Spleen (tissue), 11 donors: Measurements from ENCODE around the gene ENPP6. TPM values are rescaled to one million over a fixed set of nuclear protein-coding genes. Genes with fewer than 3 reads are reported as not detected.

Experiments
- DNase-seq: peaks from one replicate; pipeline ENCODE4 v3.0.0-alpha.2; 2020
- H3K27ac ChIP-seq, 8 donors: fragments of 200-600 bp; sonication (generic) in 7 of 8; 1 replicate in 4 of 8; 2 replicates in 4 of 8; pipeline versions ENCODE4 v1.5.0 to v1.8.0; 2016 to 2021; ENCODE audit warnings: inconsistent platforms in 4 of 8, mild to moderate bottlenecking in 4 of 8, moderate library complexity in 1 of 8
- H3K27me3 ChIP-seq, 7 donors: fragments of 200-600 bp; sonication (generic) in 6 of 7; replicated peaks in 1 of 7; 1 replicate in 4 of 7; 2 replicates in 3 of 7; pipeline versions ENCODE4 v1.5.0 to v1.8.0; 2016 to 2021; ENCODE audit warnings: inconsistent platforms in 3 of 7, mild to moderate bottlenecking in 1 of 7
- H3K36me3 ChIP-seq, 6 donors: fragments of 200-600 bp; sonication (generic) in 5 of 6; 1 replicate in 4 of 6; 2 replicates in 2 of 6; pipeline versions ENCODE4 v1.5.0 to v1.8.0; 2016 to 2021; ENCODE audit warnings: inconsistent platforms in 2 of 6
- H3K4me1 ChIP-seq, 6 donors: fragments of 200-600 bp; sonication (generic) in 5 of 6; 1 replicate in 3 of 6; 2 replicates in 3 of 6; pipeline versions ENCODE4 v1.5.0 to v1.8.0; 2016 to 2021; ENCODE audit warnings: inconsistent platforms in 3 of 6
- H3K4me3 ChIP-seq, 8 donors: fragments of 200-600 bp; sonication (generic) in 7 of 8; 1 replicate in 4 of 8; 2 replicates in 4 of 8; pipeline versions ENCODE4 v1.5.0 to v1.8.0; 2016 to 2021; ENCODE audit warnings: inconsistent platforms in 4 of 8, mild to moderate bottlenecking in 4 of 8, moderate library complexity in 2 of 8
- H3K9me3 ChIP-seq, 8 donors: fragments of 200-600 bp; sonication (generic) in 7 of 8; 1 replicate in 4 of 8; 2 replicates in 4 of 8; pipeline versions ENCODE4 v1.5.0 to v1.8.0; 2016 to 2021; ENCODE audit warnings: inconsistent platforms in 4 of 8
- POLR2A ChIP-seq, 3 donors: fragments of 450-650 bp; IDR thresholded peaks; one replicate each; pipeline ENCODE4 v1.5.1; 2017; ENCODE audit warnings: antibody characterized with exemption in 3 of 3, mild to moderate bottlenecking in 1 of 3
- POLR2AphosphoS5 ChIP-seq, 3 donors: sonication (generic); formaldehyde crosslinking; IDR thresholded peaks; one replicate each; pipeline ENCODE4 v1.5.1; 2017; ENCODE audit warnings: antibody characterized with exemption in 3 of 3
- whole genome bisulfite sequencing, 5 donors: extraction: QIAGEN DNeasy Blood & Tissue Kit in 3 of 5; methylation state at CpG; one replicate each; pipeline versions ENCODE4 v1.1.5 to v1.1.7; 2013 to 2018; 5-methylcytosine and 5-hydroxymethylcytosine counted together
- intact Hi-C: fragments of 100-400 bp; cut with DNase I; formaldehyde crosslinking; loops from one replicate; pipeline ENCODE4 v1.15.0; 2023; ENCODE audit warnings: low total_unique reads
- polyA plus RNA-seq, 3 donors: library from polyadenylated mRNA; stranded (reverse); fragments of 200-250 nt; gene quantifications; one replicate each; pipeline ENCODE4 v1.2.1, GENCODE V29; 2013
- total RNA-seq, 7 donors: library from RNA; depleted of rRNA in 3 of 7; stranded (reverse); fragments of >200 nt in 3 of 7; fragmentation: NEBNext Ultra II Directional in 4 of 7; extraction: Animal tissue kit (Norgen Biotek cat#: 25700) in 4 of 7; gene quantifications; one replicate each; pipeline versions ENCODE4 v1.1.0 to v1.2.1, GENCODE V29; 2016 to 2021
- TF ChIP-seq, protein P1 (sequence below), 11 experiments: fragments of 200-600 bp in 7 of 11; fragments of 450-650 bp in 4 of 11; sonication (generic) in 4 of 11; IDR thresholded peaks in 8 of 11; conservative IDR thresholded peaks in 3 of 11; 1 replicate in 7 of 11; 2 replicates in 4 of 11; pipeline versions ENCODE4 v1.4.0 to v1.8.0; 2016 to 2021; ENCODE audit warnings: antibody characterized with exemption in 11 of 11, inconsistent platforms in 4 of 11, mild to moderate bottlenecking in 1 of 11
- donor health status: healthy with polysubstance abuse.
- donor health status: DM: no; HTN: no; CAD: no; lungs with moderate emphysema.
- donor health status: DM: no; HTN: no; CAD: no.
- donor health status: Bipolar disorder and iron deficiency.
- donor health status: healthy.
- donor health status: DM: no; HTN: no; CAD: no.
- donor health status: DM: yes; HTN: yes; CAD: no.

The ENPP6 gene
- total and polyA plus RNA-seq, 10 donors, result 0.23 to 2.4 (median 1.1) TPM

DNA sequence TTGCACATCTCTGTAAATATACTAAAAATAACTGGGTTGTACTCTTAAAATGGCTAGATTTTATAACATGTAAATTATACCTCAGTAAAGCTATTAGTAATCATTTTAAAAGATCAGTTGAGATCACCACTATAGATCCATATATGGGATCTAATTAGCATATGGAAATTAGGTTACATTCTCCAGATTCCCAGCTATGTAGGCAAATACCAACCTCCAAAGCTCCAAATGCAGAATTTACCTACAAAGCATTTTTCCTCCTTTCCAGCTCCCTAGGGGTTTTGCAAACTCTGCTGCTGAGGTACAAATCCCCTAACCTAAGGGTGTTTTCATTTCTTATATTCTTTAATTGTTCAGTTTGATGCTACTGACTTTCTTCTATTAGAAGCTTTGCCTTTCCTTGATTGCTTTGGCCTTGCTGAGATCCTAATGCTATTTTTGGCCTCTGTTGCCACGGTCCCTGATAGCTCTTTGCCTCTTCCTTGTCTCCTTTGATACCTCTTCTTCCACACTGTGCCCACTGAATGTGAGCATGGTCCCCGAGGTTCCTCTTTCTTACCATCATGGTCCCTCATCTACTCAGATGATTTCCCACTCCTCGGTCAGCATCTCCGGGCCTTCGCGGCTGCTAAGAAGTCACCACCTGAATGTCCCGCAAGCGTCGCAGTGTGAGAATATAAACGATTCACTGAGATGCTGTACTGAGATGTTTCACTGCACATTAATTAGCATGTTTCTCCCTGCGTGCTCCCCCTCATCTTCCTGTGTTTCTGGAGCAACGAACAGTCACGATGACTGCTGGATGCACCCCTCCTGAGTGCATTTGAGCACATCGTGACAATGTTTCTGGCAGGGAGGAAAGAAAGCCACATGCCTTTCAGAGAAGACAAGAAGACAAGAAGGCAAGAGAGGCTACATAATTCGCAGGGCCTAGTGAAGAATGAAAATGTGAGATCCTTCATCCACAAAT is 23.8 kb downstream of the ENPP6 start:
- no peak overlapping the region for H3K27ac ChIP-seq
- no peak for DNase-seq
- no peaks in the 10 kb centered on the region for H3K27me3 ChIP-seq
- no peaks in the 10 kb centered on the region for H3K4me1 ChIP-seq
- 86 to 88% (median 87%) methylated on average over 15 of the region's 15 CpGs for WGBS, 5 donors
- H3K9me3 ChIP-seq, result no peaks in the 10 kb centered on the region
- intact Hi-C loops, result no loop called here
- H3K36me3 ChIP-seq, result no peaks in the 10 kb centered on the region
- TF ChIP-seq POLR2AphosphoS5 (IDR thresholded peaks at IDR 0.05) (no peak), POLR2A (IDR thresholded peaks at IDR 0.05) (no peak)
- TF ChIP-seq, protein P1, sequence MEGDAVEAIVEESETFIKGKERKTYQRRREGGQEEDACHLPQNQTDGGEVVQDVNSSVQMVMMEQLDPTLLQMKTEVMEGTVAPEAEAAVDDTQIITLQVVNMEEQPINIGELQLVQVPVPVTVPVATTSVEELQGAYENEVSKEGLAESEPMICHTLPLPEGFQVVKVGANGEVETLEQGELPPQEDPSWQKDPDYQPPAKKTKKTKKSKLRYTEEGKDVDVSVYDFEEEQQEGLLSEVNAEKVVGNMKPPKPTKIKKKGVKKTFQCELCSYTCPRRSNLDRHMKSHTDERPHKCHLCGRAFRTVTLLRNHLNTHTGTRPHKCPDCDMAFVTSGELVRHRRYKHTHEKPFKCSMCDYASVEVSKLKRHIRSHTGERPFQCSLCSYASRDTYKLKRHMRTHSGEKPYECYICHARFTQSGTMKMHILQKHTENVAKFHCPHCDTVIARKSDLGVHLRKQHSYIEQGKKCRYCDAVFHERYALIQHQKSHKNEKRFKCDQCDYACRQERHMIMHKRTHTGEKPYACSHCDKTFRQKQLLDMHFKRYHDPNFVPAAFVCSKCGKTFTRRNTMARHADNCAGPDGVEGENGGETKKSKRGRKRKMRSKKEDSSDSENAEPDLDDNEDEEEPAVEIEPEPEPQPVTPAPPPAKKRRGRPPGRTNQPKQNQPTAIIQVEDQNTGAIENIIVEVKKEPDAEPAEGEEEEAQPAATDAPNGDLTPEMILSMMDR (IDR thresholded peaks at IDR 0.05 in 8 of 11, conservative IDR thresholded peaks at IDR 0.05 in 3 of 11), result no peak
- no peak overlapping the region for H3K4me3 ChIP-seq

DNA sequence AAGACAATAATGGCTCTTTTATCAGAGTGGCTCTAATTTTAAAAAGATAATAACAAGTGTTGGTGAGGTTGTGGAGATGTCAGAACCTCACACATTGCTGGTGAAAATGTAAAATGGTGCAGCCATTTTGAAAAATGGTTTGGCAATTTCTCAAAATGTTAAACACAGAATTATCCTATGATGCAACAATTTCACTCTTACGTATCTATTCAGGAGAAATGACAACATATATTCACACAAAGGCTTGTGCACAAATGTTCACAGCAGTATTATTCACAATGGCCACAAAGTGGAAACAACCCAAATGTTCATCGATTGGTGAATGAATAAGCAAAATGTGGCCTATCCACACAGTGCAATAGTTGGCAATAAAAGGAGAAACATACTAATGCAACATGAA is 24.7 kb downstream of the ENPP6 start:
- Histone ChIP-seq H3K4me3 (no peak overlapping the region), H3K9me3 (no peaks in the 10 kb centered on the region), H3K36me3 (no peaks in the 10 kb centered on the region), H3K27ac (no peak overlapping the region), H3K4me1 (no peaks in the 10 kb centered on the region), H3K27me3 (no peaks in the 10 kb centered on the region)
- DNase-seq, result no peak
- 66 to 92% (median 87%) methylated on average over 2 of the region's 2 CpGs for WGBS, 5 donors
- intact Hi-C loops, result no loop called here
- no peak for TF ChIP-seq POLR2A (IDR thresholded peaks at IDR 0.05)
- TF ChIP-seq, protein P1 (IDR thresholded peaks at IDR 0.05 in 8 of 11, conservative IDR thresholded peaks at IDR 0.05 in 3 of 11), result no peak
- no peak for TF ChIP-seq POLR2AphosphoS5 (IDR thresholded peaks at IDR 0.05)

DNA sequence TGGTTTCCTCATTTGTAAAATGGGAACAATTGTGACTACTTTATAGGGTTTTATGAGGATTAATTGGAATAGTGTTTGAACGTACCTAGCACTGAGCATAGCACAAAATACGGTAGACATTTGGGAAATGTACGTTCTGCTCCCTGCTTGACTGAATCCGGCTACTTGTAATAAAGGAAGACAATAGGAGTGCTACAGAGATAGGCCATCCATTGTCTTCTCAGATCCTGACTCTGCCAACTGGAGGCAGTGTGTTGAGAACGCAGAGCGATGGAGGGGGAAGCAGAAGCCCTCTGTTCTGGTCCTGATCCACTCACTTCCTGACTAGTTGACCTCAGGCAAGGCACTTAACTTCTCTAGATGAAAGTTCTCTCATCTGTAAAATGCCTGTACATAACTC is 26.4 kb downstream of the ENPP6 start:
- Histone ChIP-seq H3K9me3 (no peaks in the 10 kb centered on the region), H3K27ac (no peak overlapping the region), H3K4me3 (no peak overlapping the region), H3K27me3 (no peaks in the 10 kb centered on the region), H3K36me3 (no peaks in the 10 kb centered on the region), H3K4me1 (no peaks in the 10 kb centered on the region)
- TF ChIP-seq, protein P1 (IDR thresholded peaks at IDR 0.05 in 8 of 11, conservative IDR thresholded peaks at IDR 0.05 in 3 of 11), result no peak
- TF ChIP-seq POLR2A (IDR thresholded peaks at IDR 0.05) (no peak), POLR2AphosphoS5 (IDR thresholded peaks at IDR 0.05) (no peak)
- whole genome bisulfite sequencing, 5 donors, result 90 to 96% (median 91%) methylated on average over 6 of the region's 6 CpGs
- DNase-seq, result no peak
- intact Hi-C loops, result no loop called here

DNA sequence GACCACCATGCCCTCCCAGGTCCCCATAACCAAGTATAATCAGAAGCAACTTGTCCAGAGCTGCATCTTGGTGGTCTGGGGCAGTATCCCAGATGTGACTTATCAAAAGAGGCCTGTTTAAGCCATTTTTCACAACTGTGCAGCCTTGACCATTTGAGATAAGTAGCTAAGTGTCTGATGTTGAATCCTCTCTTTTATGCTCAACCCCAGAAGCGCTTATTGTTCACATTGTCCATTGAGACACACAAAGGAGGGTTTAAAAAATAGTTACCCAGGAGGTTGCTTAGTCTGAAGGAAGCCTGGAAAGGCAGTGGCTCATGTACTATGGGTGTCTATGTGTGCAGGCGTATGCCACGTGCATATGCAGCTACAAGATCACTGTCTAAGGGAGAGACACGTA is 27.0 kb downstream of the ENPP6 start:
- no peak overlapping the region for H3K27ac ChIP-seq
- H3K36me3 ChIP-seq, result no peaks in the 10 kb centered on the region
- no peaks in the 10 kb centered on the region for H3K4me1 ChIP-seq
- H3K27me3 ChIP-seq, result no peaks in the 10 kb centered on the region
- DNase-seq, result no peak
- H3K9me3 ChIP-seq, result no peaks in the 10 kb centered on the region
- WGBS, 5 donors, result 91 to 96% (median 93%) methylated on average over 4 of the region's 4 CpGs
- intact Hi-C loops, result no loop called here
- no peak overlapping the region for H3K4me3 ChIP-seq
- TF ChIP-seq POLR2AphosphoS5 (IDR thresholded peaks at IDR 0.05) (no peak), POLR2A (IDR thresholded peaks at IDR 0.05) (no peak)
